HFFc6 (cell line): ENCODE data around the gene PSMB10. TPM values are rescaled to one million over a fixed set of nuclear protein-coding genes. Genes with fewer than 3 reads are reported as not detected.

Experiments used
- DNase-seq: peaks from one replicate; pipeline ENCODE4 v3.0.0-alpha.2; 2018
- H3K27ac Mint-ChIP-seq: 2 replicates; pipeline ENCODE4 v1.8.0; 2020; ENCODE audit warnings: mild to moderate bottlenecking, mixed read lengths
- H3K27me3 Mint-ChIP-seq: 2 replicates; pipeline ENCODE4 v1.8.0; 2021; ENCODE audit warnings: mild to moderate bottlenecking, moderate library complexity, mixed read lengths; ENCODE audit not compliant: insufficient read depth
- H3K36me3 Mint-ChIP-seq: 2 replicates; pipeline ENCODE4 v1.8.0; 2021; ENCODE audit warnings: low read depth, mixed read lengths
- H3K4me1 Mint-ChIP-seq: 2 replicates; pipeline ENCODE4 v1.8.0; 2020; ENCODE audit warnings: low read depth, mixed read lengths
- H3K4me3 Mint-ChIP-seq: 2 replicates; pipeline ENCODE4 v1.8.0; 2020; ENCODE audit warnings: mild to moderate bottlenecking, moderate library complexity, mixed read lengths
- H3K9me3 Mint-ChIP-seq: 2 replicates; pipeline ENCODE4 v1.8.0; 2020; ENCODE audit warnings: mild to moderate bottlenecking, mixed read lengths
- CTCF ChIP-seq: fragments of 200-600 bp; sonication (generic); IDR thresholded peaks from 2 replicates; pipeline ENCODE4 v1.5.0; 2021; ENCODE audit warnings: antibody characterized with exemption, mild to moderate bottlenecking
- total RNA-seq, 6 experiments: library from RNA; stranded (reverse); fragmentation: NEBNext Ultra II Directional; extraction: Animal tissue kit (Norgen Biotek cat#: 25700); gene quantifications; 2 replicates in 1 of 6; 3 replicates in 5 of 6; pipeline ENCODE4 v1.2.3, GENCODE V29; 2021

The PSMB10 gene
- total RNA-seq, 6 experiments from 2014 or later, result 36.3 to 49.7 (median 40.0) TPM

DNA sequence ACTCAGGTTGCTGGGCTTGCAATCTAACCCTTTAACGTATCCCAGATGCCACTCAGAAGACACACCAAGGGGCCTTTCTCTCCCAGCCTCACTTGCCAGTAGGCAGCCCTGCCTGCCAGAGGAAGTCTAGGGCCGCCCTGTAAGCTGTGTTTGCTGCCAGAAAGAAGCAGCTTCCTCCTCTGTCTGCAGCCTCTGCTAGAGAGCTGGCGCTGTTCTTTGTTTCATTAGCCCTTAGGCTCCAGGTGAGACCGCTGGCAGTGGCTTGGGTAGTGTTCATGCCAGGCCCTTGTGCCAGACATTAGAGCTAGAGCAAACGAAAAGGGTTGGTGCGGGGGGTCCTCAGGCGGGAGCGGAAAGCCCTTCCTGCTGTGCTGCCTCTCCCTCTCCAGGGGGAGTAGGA, 13.9 kb downstream of the PSMB10 start:
- Mint-ChIP-seq H3K27me3 (peaks cover 3% of the 10 kb centered on the region), H3K36me3 (no peaks in the 10 kb centered on the region), H3K4me1 (peaks cover 29% of the 10 kb centered on the region), H3K4me3 (no peak overlapping the region), H3K27ac (no peak overlapping the region), H3K9me3 (no peaks in the 10 kb centered on the region)
- no peak for DNase-seq
- TF ChIP-seq CTCF, result no peak

- Mint-ChIP-seq H3K27ac (no peak overlapping the region), H3K36me3 (no peaks in the 10 kb centered on the region), H3K27me3 (peaks cover 3% of the 10 kb centered on the region), H3K4me3 (no peak overlapping the region), H3K9me3 (no peaks in the 10 kb centered on the region), H3K4me1 (peaks cover 35% of the 10 kb centered on the region)
- DNase-seq, result no peak
- no peak for TF ChIP-seq CTCF
These were observed 14.4 kb downstream of the PSMB10 start for GRCh38 chr16:67922221-67922620.

- TF ChIP-seq CTCF, result peak; percentile 36; the same call in 1 of the 2 replicates
- Mint-ChIP-seq H3K27ac (no peak overlapping the region), H3K9me3 (no peaks in the 10 kb centered on the region), H3K4me1 (peaks cover 60% of the 10 kb centered on the region), H3K36me3 (peaks cover 3% of the 10 kb centered on the region; the same call in 1 of the 2 replicates), H3K4me3 (no peak overlapping the region), H3K27me3 (peaks cover 5% of the 10 kb centered on the region)
- DNase-seq, result no peak
These were observed 16.9 kb downstream of the PSMB10 start for GRCh38 chr16:67919622-67920221.

- no peak for TF ChIP-seq CTCF
- Mint-ChIP-seq H3K27me3 (peaks cover 5% of the 10 kb centered on the region), H3K9me3 (no peaks in the 10 kb centered on the region), H3K36me3 (peaks cover 5% of the 10 kb centered on the region; the same call in 1 of the 2 replicates), H3K27ac (peak overlapping the region; percentile 81), H3K4me1 (peaks cover 62% of the 10 kb centered on the region), H3K4me3 (0 out of 2 replicates have a peak overlapping the region, but pooled peaks have one; percentile 5)
- DNase-seq, result peak; percentile 91
These were observed 18.8 kb downstream of the PSMB10 start for GRCh38 chr16:67917852-67918236.

GRCh38 chr16:67917140-67917851, 19.4 kb downstream of the PSMB10 start:
- Mint-ChIP-seq H3K9me3 (no peaks in the 10 kb centered on the region), H3K27me3 (peaks cover 5% of the 10 kb centered on the region), H3K36me3 (peaks cover 5% of the 10 kb centered on the region; the same call in 1 of the 2 replicates), H3K4me3 (peak overlapping the region; percentile 5; the same call in 1 of the 2 replicates), H3K27ac (peak overlapping the region; percentile 81), H3K4me1 (peaks cover 60% of the 10 kb centered on the region)
- TF ChIP-seq CTCF, result no peak
- no peak for DNase-seq
